Thoracic aorta (tissue), 2 donors: Measurements from ENCODE around the gene TTN. TPM values are rescaled to one million over a fixed set of nuclear protein-coding genes. Genes with fewer than 3 reads are reported as not detected.

Source experiments
- ATAC-seq: fragments of 150-250 bp; one replicate; pipeline ENCODE4 v1.8.0; 2017; ENCODE audit warnings: low read depth; ENCODE audit not compliant: insufficient number of reproducible peaks, low FRiP score
- DNase-seq: peaks from one replicate; pipeline ENCODE4 v3.0.0-alpha.2; 2020; ENCODE audit warnings: low spot score
- H3K27ac ChIP-seq, 2 donors: fragments of 200-600 bp; sonication (generic); 1 replicate in 1 of 2; 2 replicates in 1 of 2; pipeline ENCODE4 v1.5.1; 2016; ENCODE audit warnings: mild to moderate bottlenecking in 2 of 2, moderate library complexity in 2 of 2
- H3K27me3 ChIP-seq: fragments of 200-600 bp; sonication (generic); replicated peaks from 2 replicates; pipeline ENCODE4 v1.6.0; 2016; ENCODE audit warnings: mild to moderate bottlenecking; ENCODE audit not compliant: insufficient read depth
- H3K36me3 ChIP-seq: fragments of 200-600 bp; sonication (generic); one replicate; pipeline ENCODE4 v1.5.1; 2016
- H3K4me1 ChIP-seq, 2 donors: fragments of 200-600 bp; sonication (generic); 1 replicate in 1 of 2; 2 replicates in 1 of 2; pipeline versions ENCODE4 v1.5.1 to v1.6.0; 2016; ENCODE audit warnings: low read depth in 2 of 2, mild to moderate bottlenecking in 1 of 2; ENCODE audit not compliant: control insufficient read depth in 1 of 2
- H3K4me3 ChIP-seq: fragments of 200-600 bp; sonication (generic); 2 replicates; pipeline ENCODE4 v1.5.1; 2016; ENCODE audit warnings: mild to moderate bottlenecking
- H3K9me3 ChIP-seq: fragments of 200-600 bp; sonication (generic); 2 replicates; pipeline ENCODE4 v1.5.1; 2016
- total RNA-seq, 2 donors: library from RNA; depleted of rRNA; stranded (reverse); fragments of >200 nt; gene quantifications; one replicate each; pipeline versions ENCODE4 v1.1.0 to v1.2.3, GENCODE V29; 2016
- TF ChIP-seq, protein P1 (sequence below): fragments of 200-600 bp; sonication (generic); IDR thresholded peaks from one replicate; pipeline ENCODE4 v1.5.1; 2019; ENCODE audit warnings: antibody characterized with exemption

TTN gene
- total RNA-seq, 2 donors from 2014 or later: 7.0 to 16.4 TPM

DNA sequence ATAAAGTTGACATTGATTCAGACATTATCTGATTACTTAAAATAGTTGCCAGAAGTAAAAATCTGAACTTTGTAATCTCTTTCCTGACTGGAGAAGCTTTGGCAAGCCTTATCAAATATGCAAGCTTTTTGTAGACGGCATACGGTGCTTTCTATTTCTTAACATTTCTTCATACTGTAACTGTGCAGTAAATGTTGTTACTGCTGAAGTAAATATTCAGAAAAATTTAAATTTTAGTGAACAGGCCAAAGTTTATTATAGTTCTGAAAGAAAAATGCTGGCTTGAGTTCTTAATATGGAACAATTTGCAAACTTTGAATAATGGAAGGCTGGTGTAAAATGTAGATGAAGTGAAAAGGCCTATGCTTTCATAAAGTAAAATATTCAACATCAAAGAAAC lies 1.8 kb downstream of the TTN start:
- ATAC-seq: no peak

GRCh38 chr2:178804791-178805190 lies 2.4 kb downstream of the TTN start:
- Histone ChIP-seq H3K27me3 (no peaks in the 10 kb centered on the region), H3K27ac (peak overlapping the region; percentile 40 to 43), H3K4me1 (peaks cover 0 to 9% of the 10 kb centered on the region in 2 donors), H3K4me3 (peak overlapping the region; percentile 56), H3K9me3 (no peaks in the 10 kb centered on the region), H3K36me3 (no peaks in the 10 kb centered on the region)
- TF ChIP-seq, protein P1, sequence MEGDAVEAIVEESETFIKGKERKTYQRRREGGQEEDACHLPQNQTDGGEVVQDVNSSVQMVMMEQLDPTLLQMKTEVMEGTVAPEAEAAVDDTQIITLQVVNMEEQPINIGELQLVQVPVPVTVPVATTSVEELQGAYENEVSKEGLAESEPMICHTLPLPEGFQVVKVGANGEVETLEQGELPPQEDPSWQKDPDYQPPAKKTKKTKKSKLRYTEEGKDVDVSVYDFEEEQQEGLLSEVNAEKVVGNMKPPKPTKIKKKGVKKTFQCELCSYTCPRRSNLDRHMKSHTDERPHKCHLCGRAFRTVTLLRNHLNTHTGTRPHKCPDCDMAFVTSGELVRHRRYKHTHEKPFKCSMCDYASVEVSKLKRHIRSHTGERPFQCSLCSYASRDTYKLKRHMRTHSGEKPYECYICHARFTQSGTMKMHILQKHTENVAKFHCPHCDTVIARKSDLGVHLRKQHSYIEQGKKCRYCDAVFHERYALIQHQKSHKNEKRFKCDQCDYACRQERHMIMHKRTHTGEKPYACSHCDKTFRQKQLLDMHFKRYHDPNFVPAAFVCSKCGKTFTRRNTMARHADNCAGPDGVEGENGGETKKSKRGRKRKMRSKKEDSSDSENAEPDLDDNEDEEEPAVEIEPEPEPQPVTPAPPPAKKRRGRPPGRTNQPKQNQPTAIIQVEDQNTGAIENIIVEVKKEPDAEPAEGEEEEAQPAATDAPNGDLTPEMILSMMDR: peak; percentile 39
- DNase-seq (no peak), ATAC-seq (no peak)

More for the DNA sequence above, 1.8 kb downstream of the TTN start:
- no peak overlapping the region for H3K27ac ChIP-seq
- H3K27me3 ChIP-seq: no peaks in the 10 kb centered on the region
- H3K9me3 ChIP-seq: no peaks in the 10 kb centered on the region
- H3K4me3 ChIP-seq: no peak overlapping the region
- no peak for DNase-seq
- no peaks in the 10 kb centered on the region for H3K36me3 ChIP-seq
- TF ChIP-seq, protein P1: no peak
- peaks cover 0 to 9% of the 10 kb centered on the region in 2 donors for H3K4me1 ChIP-seq

DNA sequence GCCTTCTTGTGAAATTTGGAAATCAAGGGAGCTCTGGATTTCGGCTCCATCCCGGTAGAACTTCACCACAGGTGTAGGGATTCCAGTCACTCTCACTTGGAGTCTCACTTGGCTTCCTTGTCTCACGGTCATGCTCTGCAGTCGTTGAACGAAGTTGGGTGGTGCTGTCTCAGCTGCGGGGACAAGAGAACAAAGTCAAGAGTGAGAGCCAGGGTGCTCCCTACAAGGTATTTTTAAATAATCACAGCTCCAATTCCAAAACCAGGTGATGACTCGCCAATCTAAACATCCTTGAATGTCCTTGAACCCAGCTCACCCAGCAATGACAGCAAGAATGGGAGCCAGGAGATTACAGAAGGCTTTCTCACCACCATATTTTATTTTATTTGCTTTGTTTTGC lies 6.7 kb downstream of the TTN start:
- no peak overlapping the region for H3K4me3 ChIP-seq
- peaks cover 0 to 2% of the 10 kb centered on the region in 2 donors for H3K4me1 ChIP-seq
- TF ChIP-seq, protein P1: no peak
- H3K27ac ChIP-seq: no peak overlapping the region
- ATAC-seq (no peak), DNase-seq (no peak)
- no peaks in the 10 kb centered on the region for H3K9me3 ChIP-seq
- no peaks in the 10 kb centered on the region for H3K27me3 ChIP-seq
- no peaks in the 10 kb centered on the region for H3K36me3 ChIP-seq

DNA sequence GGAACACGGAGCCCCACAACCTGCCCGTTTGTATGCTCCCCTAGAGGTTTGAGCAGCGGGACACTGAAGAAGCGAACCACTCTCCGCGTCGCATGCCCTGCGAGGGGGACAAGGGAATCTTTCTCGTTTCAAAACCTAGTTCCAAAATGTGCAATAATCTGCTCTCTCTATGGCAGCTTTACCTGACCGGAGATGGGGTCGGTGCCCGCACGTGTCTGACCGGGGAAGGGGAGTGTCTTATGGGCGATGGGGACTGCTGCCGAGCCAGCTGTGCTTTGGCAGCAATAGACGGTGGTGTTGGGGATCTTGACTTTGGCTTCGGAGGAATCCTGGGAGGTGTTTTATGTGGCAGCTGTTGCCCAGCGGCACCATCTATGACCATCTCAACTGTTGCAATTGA lies 7.9 kb downstream of the TTN start:
- DNase-seq (no peak), ATAC-seq (no peak)
- Histone ChIP-seq H3K36me3 (no peaks in the 10 kb centered on the region), H3K4me3 (no peak overlapping the region), H3K27me3 (no peaks in the 10 kb centered on the region), H3K9me3 (no peaks in the 10 kb centered on the region), H3K27ac (no peak overlapping the region), H3K4me1 (no peaks in the 10 kb centered on the region)
- TF ChIP-seq, protein P1: no peak

- Histone ChIP-seq H3K27me3 (no peaks in the 10 kb centered on the region), H3K4me1 (no peaks in the 10 kb centered on the region), H3K9me3 (no peaks in the 10 kb centered on the region), H3K36me3 (no peaks in the 10 kb centered on the region), H3K4me3 (no peak overlapping the region), H3K27ac (no peak overlapping the region)
- ATAC-seq (no peak), DNase-seq (no peak)
- TF ChIP-seq, protein P1: peak; percentile 69
Measured at GRCh38 chr2:178796079-178796677, 11.0 kb downstream of the TTN start.
